Aorta (tissue), 5 donors: ENCODE results near the gene RHBDL1. TPM values are rescaled to one million over a fixed set of nuclear protein-coding genes. Genes with fewer than 3 reads are reported as not detected.

Experiments
- ATAC-seq: fragments of 200-7000 bp; cut with Tn5 transposase; one replicate; pipeline ENCODE4 v1.9.1; 2022; ENCODE audit warnings: moderate library complexity; ENCODE audit not compliant: low FRiP score
- DNase-seq, 2 donors: peaks; one replicate each; pipeline ENCODE4 v3.0.0-alpha.2; 2020
- H3K27ac ChIP-seq, 2 donors: one replicate each; pipeline ENCODE4 v1.5.1; 2013; ENCODE audit warnings: low read length in 2 of 2, mild to moderate bottlenecking in 2 of 2, moderate library complexity in 2 of 2, control low read depth in 1 of 2, inconsistent platforms in 1 of 2, low read depth in 1 of 2
- H3K27me3 ChIP-seq, 2 donors: one replicate each; pipeline ENCODE4 v1.6.1; 2013; ENCODE audit warnings: control low read depth in 1 of 2, low read length in 1 of 2, mild to moderate bottlenecking in 1 of 2, moderate library complexity in 1 of 2; ENCODE audit not compliant: insufficient read depth in 2 of 2, control insufficient read depth in 1 of 2
- H3K36me3 ChIP-seq, 2 donors: one replicate each; pipeline ENCODE4 v1.6.1; 2013; ENCODE audit warnings: control low read depth in 1 of 2, low read length in 1 of 2, mild to moderate bottlenecking in 1 of 2; ENCODE audit not compliant: insufficient read depth in 2 of 2, control insufficient read depth in 1 of 2
- H3K4me1 ChIP-seq, 2 donors: one replicate each; pipeline ENCODE4 v1.6.1; 2013; ENCODE audit warnings: low read length in 2 of 2, control low read depth in 1 of 2, mild to moderate bottlenecking in 1 of 2, moderate library complexity in 1 of 2; ENCODE audit not compliant: insufficient read depth in 2 of 2, control insufficient read depth in 1 of 2
- H3K4me3 ChIP-seq, 2 donors: one replicate each; pipeline ENCODE4 v1.5.1; 2013; ENCODE audit warnings: low read length in 2 of 2, control low read depth in 1 of 2, mild to moderate bottlenecking in 1 of 2
- H3K9me3 ChIP-seq: one replicate; pipeline ENCODE4 v1.6.1; 2013; ENCODE audit warnings: mild to moderate bottlenecking, low read length; ENCODE audit not compliant: control insufficient read depth
- WGBS, 2 donors: extraction: QIAGEN DNeasy Blood & Tissue Kit; methylation state at CpG; one replicate each; pipeline ENCODE4 v1.1.7; 2013; 5-methylcytosine and 5-hydroxymethylcytosine counted together
- intact Hi-C, 2 donors: fragments of 100-400 bp; cut with DNase I; formaldehyde crosslinking; loops; one replicate each; pipeline versions ENCODE4 v1.14.2 to v1.15.0; 2022
- polyA plus RNA-seq, 2 donors: library from polyadenylated mRNA; stranded (reverse); fragments of 200-250 nt; gene quantifications; one replicate each; pipeline ENCODE4 v1.2.3, GENCODE V29; 2013
- total RNA-seq, 2 donors: library from RNA; stranded (reverse); fragmentation: NEBNext Ultra II Directional; extraction: Animal tissue kit (Norgen Biotek cat#: 25700); gene quantifications; one replicate each; pipeline ENCODE4 v1.2.1, GENCODE V29; 2021
- donor health status: healthy with polysubstance abuse.
- donor health status: Bipolar disorder and iron deficiency.
- donor health status: DM: no; HTN: no; CAD: no.
- donor health status: DM: no; HTN: no; CAD: no.
- donor health status: DM: yes; HTN: yes; CAD: no.

The RHBDL1 gene
- total and polyA plus RNA-seq, 4 donors: 0.88 to 1.5 (median 1.3) TPM; not detected in 1

- no peaks in the 10 kb centered on the region for H3K27me3 ChIP-seq
- no peak overlapping the region for H3K27ac ChIP-seq
- H3K4me1 ChIP-seq: no peaks in the 10 kb centered on the region
- H3K36me3 ChIP-seq: no peaks in the 10 kb centered on the region
- ATAC-seq: no peak
- H3K4me3 ChIP-seq: no peak overlapping the region
- H3K9me3 ChIP-seq: no peaks in the 10 kb centered on the region
- 1% methylated on average over 50 to 61 of the region's 61 CpGs for WGBS, 2 donors
- intact Hi-C loops: no loop called here
- no peak for DNase-seq
These were observed 52.0 kb downstream of the RHBDL1 start for GRCh38 chr16:727291-727977.

Other genes starting within 250 kb of the RHBDL1 start
- 10 to 100 TPM; 27.9 to 33.9 TPM for gene CAPN15, start 148.0 kb upstream of the RHBDL1 start, total RNA-seq
- 10 to 100 TPM; 15.3 to 24.1 TPM for gene CAPN15, start 148.0 kb upstream of the RHBDL1 start, polyA plus RNA-seq
- not detected for gene PRR35, start 115.3 kb upstream of the RHBDL1 start, total RNA-seq
- gene PRR35, start 115.3 kb upstream of the RHBDL1 start, polyA plus RNA-seq: under 1 TPM in 1 of 2 donors, not detected in 1; 0.05 TPM
- gene NHLRC4, start 108.7 kb upstream of the RHBDL1 start, total RNA-seq: 1 to 10 TPM in 1 of 2 donors, under 1 TPM in 1; 0.52 to 2.2 TPM
- 1 to 10 TPM in 1 of 2 donors, under 1 TPM in 1; 0.25 to 2.6 TPM for gene NHLRC4, start 108.7 kb upstream of the RHBDL1 start, polyA plus RNA-seq
- gene PIGQ, start 105.7 kb upstream of the RHBDL1 start, total RNA-seq: 10 to 100 TPM; 25.8 to 38.5 TPM
- 10 to 100 TPM; 10.8 to 92.2 TPM for gene PIGQ, start 105.7 kb upstream of the RHBDL1 start, polyA plus RNA-seq
- 10 to 100 TPM; 17.9 to 19.6 TPM for gene RAB40C, start 85.6 kb upstream of the RHBDL1 start, total RNA-seq
- 10 to 100 TPM in 1 of 2 donors, 1 to 10 TPM in 1; 9.5 to 40.7 TPM for gene RAB40C, start 85.6 kb upstream of the RHBDL1 start, polyA plus RNA-seq
- gene WFIKKN1, start 44.7 kb upstream of the RHBDL1 start, total RNA-seq: 1 to 10 TPM in 1 of 2 donors, under 1 TPM in 1; 0.33 to 1.0 TPM
- gene WFIKKN1, start 44.7 kb upstream of the RHBDL1 start, polyA plus RNA-seq: 1 to 10 TPM in 1 of 2 donors, under 1 TPM in 1; 0.63 to 2.2 TPM
- 10 to 100 TPM; 45.2 to 64.8 TPM for gene METTL26, start 39.4 kb upstream of the RHBDL1 start, total RNA-seq
- 100 to 1,000 TPM in 1 of 2 donors, 10 to 100 TPM in 1; 86.0 to 158 TPM for gene METTL26, start 39.4 kb upstream of the RHBDL1 start, polyA plus RNA-seq
- gene MCRIP2, start 33.8 kb upstream of the RHBDL1 start, total RNA-seq: 10 to 100 TPM; 10.4 to 14.7 TPM
- gene MCRIP2, start 33.8 kb upstream of the RHBDL1 start, polyA plus RNA-seq: 10 to 100 TPM; 22.9 to 28.9 TPM
- 10 to 100 TPM; 21.0 to 25.8 TPM for gene WDR90, start 26.3 kb upstream of the RHBDL1 start, total RNA-seq
- gene WDR90, start 26.3 kb upstream of the RHBDL1 start, polyA plus RNA-seq: 10 to 100 TPM in 1 of 2 donors, 1 to 10 TPM in 1; 7.5 to 60.9 TPM
- 10 to 100 TPM; 79.3 to 93.8 TPM for gene RHOT2, start 7.5 kb upstream of the RHBDL1 start, total RNA-seq
- 100 to 1,000 TPM in 1 of 2 donors, 10 to 100 TPM in 1; 27.4 to 356 TPM for gene RHOT2, start 7.5 kb upstream of the RHBDL1 start, polyA plus RNA-seq
- gene STUB1, start 4.7 kb downstream of the RHBDL1 start, total RNA-seq: 10 to 100 TPM; 67.4 to 84.3 TPM
- gene STUB1, start 4.7 kb downstream of the RHBDL1 start, polyA plus RNA-seq: 100 to 1,000 TPM; 126 to 169 TPM
- 10 to 100 TPM; 46.1 to 51.7 TPM for gene JMJD8, start 8.7 kb downstream of the RHBDL1 start, total RNA-seq
- 100 to 1,000 TPM in 1 of 2 donors, 10 to 100 TPM in 1; 55.2 to 110 TPM for gene JMJD8, start 8.7 kb downstream of the RHBDL1 start, polyA plus RNA-seq
- 1 to 10 TPM; 6.7 to 8.4 TPM for gene WDR24, start 14.7 kb downstream of the RHBDL1 start, total RNA-seq
- gene WDR24, start 14.7 kb downstream of the RHBDL1 start, polyA plus RNA-seq: 10 to 100 TPM in 1 of 2 donors, 1 to 10 TPM in 1; 4.3 to 10.4 TPM
- gene FBXL16, start 30.1 kb downstream of the RHBDL1 start, total RNA-seq: under 1 TPM; 0.16 to 0.18 TPM
- not detected for gene FBXL16, start 30.1 kb downstream of the RHBDL1 start, polyA plus RNA-seq
- gene METRN, start 39.4 kb downstream of the RHBDL1 start, total RNA-seq: 10 to 100 TPM; 22.7 to 26.6 TPM
- 10 to 100 TPM; 26.7 to 61.3 TPM for gene METRN, start 39.4 kb downstream of the RHBDL1 start, polyA plus RNA-seq
- 10 to 100 TPM; 18.6 to 25.7 TPM for gene ANTKMT, start 45.5 kb downstream of the RHBDL1 start, total RNA-seq
- gene ANTKMT, start 45.5 kb downstream of the RHBDL1 start, polyA plus RNA-seq: 10 to 100 TPM; 13.1 to 33.0 TPM
- 1 to 10 TPM in 1 of 2 donors, under 1 TPM in 1; 0.39 to 1.7 TPM for gene CCDC78, start 50.8 kb downstream of the RHBDL1 start, total RNA-seq
- gene CCDC78, start 50.8 kb downstream of the RHBDL1 start, polyA plus RNA-seq: under 1 TPM in 1 of 2 donors, not detected in 1; 0.97 TPM
- gene HAGHL, start 51.4 kb downstream of the RHBDL1 start, total RNA-seq: 1 to 10 TPM; 2.4 to 3.8 TPM
- 10 to 100 TPM in 1 of 2 donors, 1 to 10 TPM in 1; 2.8 to 22.5 TPM for gene HAGHL, start 51.4 kb downstream of the RHBDL1 start, polyA plus RNA-seq
- 10 to 100 TPM; 21.8 to 22.4 TPM for gene CIAO3, start 65.3 kb downstream of the RHBDL1 start, total RNA-seq
- 10 to 100 TPM; 12.4 to 35.9 TPM for gene CIAO3, start 65.3 kb downstream of the RHBDL1 start, polyA plus RNA-seq
- under 1 TPM; 0.33 to 0.52 TPM for gene MSLN, start 85.1 kb downstream of the RHBDL1 start, total RNA-seq
- 1 to 10 TPM; 1.5 to 2.1 TPM for gene MSLN, start 85.1 kb downstream of the RHBDL1 start, polyA plus RNA-seq
- 10 to 100 TPM; 12.1 to 13.5 TPM for gene RPUSD1, start 112.7 kb downstream of the RHBDL1 start, total RNA-seq
- 10 to 100 TPM in 1 of 2 donors, 1 to 10 TPM in 1; 6.8 to 20.3 TPM for gene RPUSD1, start 112.7 kb downstream of the RHBDL1 start, polyA plus RNA-seq
- 10 to 100 TPM in 1 of 2 donors, 1 to 10 TPM in 1; 7.1 to 14.3 TPM for gene CHTF18, start 112.9 kb downstream of the RHBDL1 start, total RNA-seq
- 10 to 100 TPM in 1 of 2 donors, 1 to 10 TPM in 1; 3.0 to 56.9 TPM for gene CHTF18, start 112.9 kb downstream of the RHBDL1 start, polyA plus RNA-seq
- not detected for gene GNG13, start 125.1 kb downstream of the RHBDL1 start, total RNA-seq
- not detected for gene GNG13, start 125.1 kb downstream of the RHBDL1 start, polyA plus RNA-seq